Sciatic nerve (tissue), 2 donors: ENCODE results near the gene LRBA. TPM values are rescaled to one million over a fixed set of nuclear protein-coding genes. Genes with fewer than 3 reads are reported as not detected.
"Not testable (repeated sequence)": the region's sequence is repeated elsewhere in the genome, so short reads cannot be mapped to it uniquely, and the experiment has no call there.

Experiments
- ATAC-seq: fragments of 200-7000 bp; cut with Tn5 transposase; one replicate; pipeline ENCODE4 v1.9.1; 2020; ENCODE audit warnings: mild to moderate bottlenecking, moderate library complexity
- DNase-seq: peaks from one replicate; pipeline ENCODE4 v3.0.0-alpha.2; 2020; ENCODE audit warnings: low spot score
- intact Hi-C: fragments of 100-400 bp; cut with DNase I; formaldehyde crosslinking; loops from one replicate; pipeline ENCODE4 v1.14.2; 2022
- total RNA-seq: library from RNA; stranded (reverse); fragmentation: NEBNext Ultra II Directional; extraction: Animal tissue kit (Norgen Biotek cat#: 25700); gene quantifications from one replicate; pipeline ENCODE4 v1.2.1, GENCODE V29; 2021
- donor health status: DM: no; HTN: no; CAD: no.
- donor health status: DM: no; HTN: no; CAD: no.

LRBA gene
- total RNA-seq, 1 donor from 2014 or later, result 34.5 TPM

- intact Hi-C loops, result no loop called here
- no peak for ATAC-seq
- no peak for DNase-seq
These were observed 232.8 kb downstream of the LRBA start for GRCh38 chr4:150782311-150782710.

GRCh38 chr4:150781191-150781590, 233.9 kb downstream of the LRBA start:
- intact Hi-C loops, result no loop called here
- ATAC-seq (no peak), DNase-seq (no peak)

GRCh38 chr4:150779707-150780106, 235.4 kb downstream of the LRBA start:
- intact Hi-C loops, result no loop called here
- ATAC-seq (no peak), DNase-seq (no peak)

- DNase-seq, result no peak
- ATAC-seq, result no peak
- intact Hi-C loops, result no loop called here
These were observed 241.2 kb downstream of the LRBA start for GRCh38 chr4:150773729-150774449.

- DNase-seq (no peak), ATAC-seq (no peak)
- intact Hi-C loops, result no loop called here
These were observed 242.1 kb downstream of the LRBA start for GRCh38 chr4:150773032-150773431.

GRCh38 chr4:150771382-150771781, 243.7 kb downstream of the LRBA start:
- ATAC-seq (no peak), DNase-seq (no peak)
- intact Hi-C loops, result no loop called here

GRCh38 chr4:150769845-150770244, 245.2 kb downstream of the LRBA start:
- intact Hi-C loops, result no loop called here
- no peak for ATAC-seq
- DNase-seq, result no peak

- intact Hi-C loops, result no loop called here
- no peak for DNase-seq
- ATAC-seq, result no peak
These were observed 245.8 kb downstream of the LRBA start for GRCh38 chr4:150769248-150769647.

- intact Hi-C loops, result no loop called here
- DNase-seq (no peak), ATAC-seq (no peak)
These were observed 246.6 kb downstream of the LRBA start for GRCh38 chr4:150768497-150768896.

GRCh38 chr4:150765216-150765615, 249.9 kb downstream of the LRBA start:
- no peak for DNase-seq
- intact Hi-C loops, result no loop called here
- no peak for ATAC-seq

- DNase-seq, result no peak
- intact Hi-C loops, result no loop called here
- no peak for ATAC-seq
These were observed 263.4 kb downstream of the LRBA start for GRCh38 chr4:150751648-150752047.

GRCh38 chr4:150750824-150751223, 264.3 kb downstream of the LRBA start:
- no peak for DNase-seq
- ATAC-seq, result no peak
- intact Hi-C loops, result no loop called here

- intact Hi-C loops, result no loop called here
- DNase-seq, result no peak
- no peak for ATAC-seq
These were observed 268.9 kb downstream of the LRBA start for GRCh38 chr4:150746156-150746555.

GRCh38 chr4:150744570-150744969, 270.5 kb downstream of the LRBA start:
- intact Hi-C loops, result no loop called here
- DNase-seq, result no peak
- no peak for ATAC-seq

- no peak for DNase-seq
- intact Hi-C loops, result no loop called here
- no peak for ATAC-seq
These were observed 271.3 kb downstream of the LRBA start for GRCh38 chr4:150743564-150744342.

- DNase-seq, ATAC-seq, intact Hi-C loops: not testable (repeated sequence)
These were observed 272.2 kb downstream of the LRBA start for GRCh38 chr4:150742930-150743329.

GRCh38 chr4:150739591-150739990, 275.5 kb downstream of the LRBA start:
- intact Hi-C loops, result no loop called here
- no peak for DNase-seq
- no peak for ATAC-seq

- ATAC-seq, result no peak
- DNase-seq, result no peak
- intact Hi-C loops, result no loop called here
These were observed 289.0 kb downstream of the LRBA start for GRCh38 chr4:150725957-150726523.

GRCh38 chr4:150723727-150724411, 291.2 kb downstream of the LRBA start:
- no peak for DNase-seq
- no peak for ATAC-seq
- intact Hi-C loops, result no loop called here

GRCh38 chr4:150722908-150723362, 292.1 kb downstream of the LRBA start:
- intact Hi-C loops, result no loop called here
- peak; percentile 57 for DNase-seq

More at GRCh38 chr4:150722908-150723362, 292.1 kb downstream of the LRBA start:
- ATAC-seq, result peak; percentile 92
